OCI-M2 (cell line): ENCODE results near the gene PACS1.

Experiments used
- DNase-seq: peaks from one replicate; lab custom pipeline; 2025; ENCODE audit not compliant: unreplicated experiment; lab: John Stamatoyannopoulos, UW

Gene PACS1

DNA sequence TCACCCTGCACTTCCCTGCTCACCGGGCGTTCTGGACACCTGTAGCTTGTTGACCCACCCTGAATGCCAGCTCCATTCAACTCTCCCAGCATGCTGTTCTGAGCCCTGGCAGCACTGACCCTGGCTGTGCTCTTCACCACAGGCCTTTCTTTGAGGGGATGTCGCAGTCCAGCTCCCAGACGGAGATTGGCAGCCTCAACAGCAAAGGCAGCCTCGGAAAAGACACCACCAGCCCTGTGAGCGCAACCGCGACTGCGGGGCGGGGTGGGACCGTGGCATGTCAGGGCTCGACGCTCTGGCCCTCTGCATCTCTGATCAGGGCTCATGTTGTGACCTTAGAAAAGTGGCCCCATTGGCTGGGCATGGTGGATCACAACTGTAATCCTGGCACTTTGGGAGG is 150.9 kb downstream of the PACS1 start:
- no peak for DNase-seq

DNA sequence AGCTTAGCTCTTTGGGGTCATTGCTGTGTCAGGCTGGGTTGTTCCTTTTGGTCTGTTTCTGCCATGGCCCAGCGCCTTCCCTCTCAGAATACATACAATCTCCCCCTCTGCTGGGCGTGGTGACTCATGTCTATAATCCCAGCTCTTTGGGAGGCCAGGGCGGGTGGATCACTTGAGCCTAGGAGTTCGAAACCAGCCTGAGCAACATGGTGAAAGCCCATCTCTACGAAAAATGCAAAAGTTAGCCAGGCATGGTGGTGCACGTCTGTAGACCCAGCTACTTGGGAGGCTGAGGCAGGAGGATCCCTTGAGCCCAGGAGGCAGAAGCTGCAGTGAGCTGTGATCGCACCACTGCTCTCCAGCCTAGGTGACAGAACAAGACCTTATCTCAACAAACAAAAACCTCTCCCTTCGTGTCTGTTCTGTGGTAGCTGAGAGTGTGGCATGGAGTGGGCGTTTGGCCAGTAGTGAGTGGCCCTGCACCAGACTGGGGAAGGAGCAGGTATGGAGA is 151.7 kb downstream of the PACS1 start:
- DNase-seq: no peak

DNA sequence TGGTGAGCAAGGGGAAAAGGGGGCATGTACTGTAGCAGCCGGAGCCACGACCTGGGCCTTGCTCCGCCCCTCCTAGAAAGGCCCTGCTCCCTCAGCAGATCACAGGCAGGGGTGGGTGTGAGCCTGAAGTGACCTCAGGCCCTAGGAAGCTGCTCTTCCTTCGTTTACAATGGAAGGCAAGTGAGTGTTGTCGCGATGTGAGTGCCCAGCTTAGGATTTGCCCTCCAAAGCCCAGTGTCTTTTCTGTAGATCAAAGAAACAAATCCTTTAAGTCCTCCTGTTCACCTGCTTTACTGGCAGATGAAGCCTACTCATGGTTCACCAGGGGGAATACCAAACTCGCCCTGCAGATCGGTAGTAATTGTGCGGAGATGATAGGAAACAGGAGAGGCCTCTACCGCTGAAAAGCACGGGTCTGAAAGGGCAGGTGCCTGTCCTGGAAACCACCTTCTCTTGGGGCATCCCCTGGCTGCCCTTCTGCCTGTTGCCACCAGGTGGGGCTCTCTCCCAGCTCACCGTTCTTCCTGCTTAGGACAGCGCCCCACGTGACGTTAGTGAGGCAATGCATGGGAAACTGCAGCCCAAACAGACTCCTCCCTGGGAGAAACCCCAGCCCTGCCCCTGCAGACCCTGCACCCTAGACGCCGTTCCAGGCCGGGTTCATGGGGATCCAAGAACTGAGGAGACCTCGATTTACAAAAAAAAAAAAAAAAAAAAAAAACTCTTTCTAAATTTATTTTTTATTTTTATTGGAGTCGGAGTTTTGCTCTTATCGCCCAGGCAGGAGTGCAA is 152.5 kb downstream of the PACS1 start:
- DNase-seq: no peak

DNA sequence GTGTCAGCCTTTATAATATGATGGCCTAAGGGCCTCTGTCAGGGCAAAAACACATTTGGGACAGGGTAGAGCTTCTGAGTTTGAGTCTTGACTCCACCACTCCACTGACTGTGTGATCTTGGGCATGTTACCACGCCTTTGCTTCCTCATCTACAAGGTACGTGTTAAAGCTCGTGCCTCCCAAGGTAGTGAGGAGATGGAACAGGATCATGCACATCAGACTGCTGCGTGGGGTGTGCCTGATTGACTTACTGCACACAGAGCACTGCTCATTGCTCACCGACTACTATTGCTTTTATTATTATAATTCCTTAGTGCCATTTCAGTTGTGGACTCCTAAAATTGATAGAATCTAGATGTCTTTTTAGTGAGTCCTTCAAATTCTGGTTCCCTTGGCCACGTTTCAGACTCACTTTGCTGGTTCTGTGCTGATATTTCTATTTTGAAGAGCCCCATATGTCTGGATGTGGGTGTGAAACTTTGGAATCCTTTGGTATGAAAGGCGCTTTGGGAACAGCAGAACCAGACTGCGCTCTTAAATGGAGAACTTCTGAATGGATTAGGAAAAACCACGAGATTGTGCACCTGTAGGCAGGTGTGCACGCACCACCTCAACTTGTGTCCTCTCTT is 154.3 kb downstream of the PACS1 start:
- no peak for DNase-seq

DNA sequence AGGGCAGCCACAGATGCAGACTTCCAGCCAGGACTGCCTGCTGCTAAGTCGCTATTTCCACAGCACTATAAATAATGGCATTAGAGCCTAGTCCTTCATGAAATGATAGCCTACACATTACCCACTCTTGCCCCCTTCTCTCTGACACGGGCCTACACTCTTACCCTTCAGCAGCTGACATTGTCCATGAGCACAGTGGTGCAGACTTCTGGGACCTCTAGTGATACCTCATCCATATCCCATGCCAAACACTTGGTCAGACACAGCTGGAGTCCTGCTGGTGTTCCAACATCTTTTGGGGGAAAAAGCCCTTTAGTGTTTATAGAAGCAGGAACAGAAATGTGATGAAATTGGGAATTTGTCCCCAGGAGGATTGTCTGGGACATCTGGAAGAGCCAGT is 155.0 kb downstream of the PACS1 start:
- DNase-seq: no peak

DNA sequence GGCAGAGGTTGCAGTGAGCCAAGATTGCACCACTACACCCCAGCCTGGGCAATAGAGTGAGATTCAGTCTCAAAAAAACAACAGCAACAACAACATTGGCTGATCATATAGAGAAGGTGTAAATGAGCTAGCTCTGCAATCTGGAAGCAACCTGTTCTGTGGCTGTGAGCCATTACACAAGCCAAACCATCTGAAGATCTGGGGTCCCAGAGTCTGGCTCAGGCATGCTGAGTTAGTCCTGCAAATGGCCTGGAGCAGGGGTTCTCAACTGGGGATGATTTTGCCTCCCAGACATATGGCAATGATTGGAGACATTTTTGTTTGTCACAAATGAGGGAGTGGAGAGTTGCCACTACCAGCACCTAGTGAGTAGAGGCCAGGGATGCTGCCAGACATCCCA is 156.0 kb downstream of the PACS1 start:
- no peak for DNase-seq

DNA sequence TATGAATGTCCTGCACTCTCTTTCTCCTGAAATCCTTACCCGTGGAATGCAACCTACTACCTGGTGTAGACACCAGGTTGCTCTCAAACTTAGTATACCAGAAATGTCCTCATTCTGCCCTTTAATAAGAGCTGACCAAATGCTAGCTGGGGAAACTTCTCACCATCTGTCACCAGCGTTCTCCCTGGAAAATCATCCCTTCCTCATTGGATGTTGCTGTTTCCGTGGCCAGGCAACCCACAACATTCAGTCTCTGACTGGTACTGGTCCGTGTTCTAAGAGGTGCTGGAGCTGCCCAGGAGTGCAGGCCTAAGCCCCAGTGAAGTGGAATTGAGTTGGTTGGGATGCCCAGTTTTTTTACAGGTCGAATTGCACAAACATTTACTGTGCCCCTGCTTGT is 157.6 kb downstream of the PACS1 start:
- no peak for DNase-seq

DNA sequence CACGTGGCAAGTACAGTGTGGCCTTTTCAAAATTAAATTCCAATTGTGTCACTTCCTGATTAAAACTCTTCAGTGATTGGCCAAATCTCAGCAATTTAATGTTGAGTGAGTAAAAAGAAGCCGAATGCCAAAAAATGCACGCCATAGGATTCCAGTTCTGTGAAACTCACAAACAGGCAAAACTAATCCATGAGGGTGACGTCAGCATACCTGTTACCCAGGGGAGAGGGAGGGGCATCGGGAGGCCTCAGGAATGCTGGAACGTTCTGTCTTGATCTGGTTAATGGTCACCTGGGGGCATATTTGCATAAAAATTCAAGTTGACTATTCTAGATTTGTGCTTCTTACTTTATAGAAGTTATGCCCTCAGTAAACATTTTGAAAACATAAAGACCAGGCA is 158.4 kb downstream of the PACS1 start:
- DNase-seq: no peak

DNA sequence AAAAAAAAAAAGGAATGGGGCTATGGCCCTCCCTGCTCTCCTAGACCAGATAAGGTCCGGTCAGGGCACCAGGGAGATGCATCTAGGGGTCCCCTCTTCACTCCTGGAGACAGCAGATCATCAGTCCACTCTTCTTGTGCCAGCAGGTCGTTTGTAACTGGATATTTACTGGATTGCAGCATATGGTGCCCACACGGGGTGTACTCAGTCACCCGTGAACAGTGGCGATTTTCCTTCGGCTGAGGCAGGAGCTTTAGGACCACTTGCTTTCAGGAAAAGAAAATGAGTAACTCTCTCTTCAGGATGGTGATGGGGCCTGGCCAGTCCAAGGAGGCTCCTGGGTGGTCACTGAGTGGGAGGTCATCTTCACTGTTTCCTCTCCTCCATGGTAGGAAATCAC is 160.1 kb downstream of the PACS1 start:
- no peak for DNase-seq

DNA sequence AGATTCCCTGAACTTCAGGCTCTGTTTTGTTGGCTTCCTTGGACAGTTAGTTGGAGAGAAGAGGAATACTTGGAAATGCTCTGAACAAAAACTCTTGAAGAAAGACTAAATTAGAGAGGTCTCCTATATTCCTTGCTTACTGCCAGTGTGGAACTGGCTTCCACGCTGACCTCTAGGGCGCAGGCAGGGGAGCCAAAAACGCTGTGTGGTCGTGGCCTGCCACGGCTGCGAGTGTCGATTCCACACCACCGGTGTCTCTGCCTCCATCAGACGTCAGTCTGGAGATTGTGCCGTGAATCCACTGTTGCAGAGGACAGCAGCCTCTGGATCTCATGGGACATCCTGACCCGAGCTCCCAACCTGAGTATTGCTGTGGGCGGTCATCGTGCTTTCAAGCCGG is 160.9 kb downstream of the PACS1 start:
- no peak for DNase-seq

DNA sequence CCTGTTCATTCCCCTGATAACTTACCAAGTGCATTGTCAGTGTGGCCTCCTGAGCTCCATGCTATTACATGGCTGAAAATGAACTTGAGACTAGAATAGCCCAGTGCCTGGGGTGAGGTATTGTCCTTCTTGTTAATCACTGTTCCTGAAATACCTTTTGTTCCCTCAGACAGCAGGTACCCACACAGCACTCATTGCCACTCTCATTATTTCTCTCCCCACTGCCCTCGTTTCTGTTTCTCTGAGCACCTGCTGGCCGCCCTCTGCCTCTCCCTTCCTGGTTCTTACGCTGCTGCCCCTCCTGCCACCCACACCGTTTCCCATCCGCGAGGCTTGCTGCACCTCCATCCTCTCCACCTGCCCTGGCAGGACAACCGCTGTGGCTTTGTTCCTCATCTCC is 161.5 kb downstream of the PACS1 start:
- DNase-seq: no peak

DNA sequence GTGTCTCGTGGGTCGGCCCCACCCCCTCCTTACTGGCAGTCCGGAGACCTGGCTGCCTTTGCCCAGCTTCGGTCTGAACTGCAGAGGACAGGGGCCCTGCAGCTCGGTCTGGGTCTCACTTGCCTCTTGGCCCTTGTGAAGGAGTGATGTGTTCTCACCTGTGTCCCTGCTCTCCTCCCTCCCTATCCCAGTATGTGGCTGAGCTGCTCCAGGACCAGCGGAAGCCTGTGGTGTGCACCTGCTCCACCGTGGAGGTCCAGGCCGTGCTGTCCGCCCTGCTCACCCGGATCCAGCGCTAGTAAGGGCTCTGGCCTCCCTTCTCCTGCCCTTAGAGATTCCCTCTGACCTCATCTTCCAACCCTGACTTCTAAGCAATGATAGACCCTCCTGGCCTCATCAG is 162.7 kb downstream of the PACS1 start:
- DNase-seq: no peak

DNA sequence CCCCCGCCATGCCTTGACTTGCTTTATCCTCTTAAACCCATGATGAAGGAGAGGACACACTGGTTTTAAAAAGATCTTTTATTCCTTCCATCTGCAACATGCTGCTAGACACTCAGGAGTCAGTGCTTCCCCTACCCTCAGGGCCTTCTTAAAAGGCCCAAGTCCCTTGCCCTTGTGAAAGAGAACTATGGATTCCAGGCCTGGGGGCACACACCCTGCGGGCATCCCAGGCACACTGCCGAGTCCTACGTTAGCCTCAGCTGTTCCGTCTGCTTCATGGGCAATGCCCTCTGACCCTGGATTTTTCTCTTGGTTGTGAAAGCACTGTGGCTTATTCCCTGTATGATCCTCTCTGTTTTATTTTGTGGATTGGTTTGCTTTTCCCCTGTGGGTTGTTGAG is 163.2 kb downstream of the PACS1 start:
- DNase-seq: no peak

DNA sequence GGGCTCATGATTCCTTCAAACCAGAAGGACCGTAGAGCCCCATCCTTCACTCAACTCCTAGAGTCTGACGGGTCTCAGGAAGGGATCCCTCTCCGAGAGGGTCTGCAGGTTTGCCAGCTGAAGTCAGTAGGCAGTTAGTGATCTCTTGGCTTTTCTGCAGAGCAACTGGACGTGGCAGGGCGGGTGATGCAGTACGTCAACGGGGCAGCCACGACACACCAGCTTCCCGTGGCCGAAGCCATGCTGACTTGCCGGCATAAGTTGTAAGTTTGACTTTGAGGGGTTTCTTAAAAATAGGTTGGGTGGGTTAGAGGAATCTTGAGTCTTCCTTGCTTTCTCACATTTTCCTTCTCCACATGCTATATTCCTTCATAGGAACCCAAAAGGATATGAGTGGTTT is 165.1 kb downstream of the PACS1 start:
- no peak for DNase-seq

DNA sequence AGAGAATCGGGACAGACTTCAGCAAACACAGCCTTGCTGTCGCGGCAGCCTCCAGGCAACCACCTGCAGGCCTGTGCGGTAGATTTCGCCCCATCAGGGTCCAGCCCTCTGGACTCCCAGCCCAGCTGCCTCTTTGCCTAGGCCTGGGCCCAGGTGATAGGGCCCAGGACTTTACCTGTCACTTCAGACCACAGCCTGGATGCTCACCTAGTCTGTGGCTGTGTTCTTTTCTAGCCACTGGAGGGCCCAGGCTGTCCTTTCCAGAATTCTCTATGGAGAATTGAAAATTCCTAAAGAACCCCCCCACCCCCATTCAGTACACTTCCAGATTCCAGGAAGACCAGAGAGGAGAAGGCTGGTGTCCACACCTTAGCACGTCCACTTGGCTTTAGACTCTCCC is 167.8 kb downstream of the PACS1 start:
- DNase-seq: no peak

DNA sequence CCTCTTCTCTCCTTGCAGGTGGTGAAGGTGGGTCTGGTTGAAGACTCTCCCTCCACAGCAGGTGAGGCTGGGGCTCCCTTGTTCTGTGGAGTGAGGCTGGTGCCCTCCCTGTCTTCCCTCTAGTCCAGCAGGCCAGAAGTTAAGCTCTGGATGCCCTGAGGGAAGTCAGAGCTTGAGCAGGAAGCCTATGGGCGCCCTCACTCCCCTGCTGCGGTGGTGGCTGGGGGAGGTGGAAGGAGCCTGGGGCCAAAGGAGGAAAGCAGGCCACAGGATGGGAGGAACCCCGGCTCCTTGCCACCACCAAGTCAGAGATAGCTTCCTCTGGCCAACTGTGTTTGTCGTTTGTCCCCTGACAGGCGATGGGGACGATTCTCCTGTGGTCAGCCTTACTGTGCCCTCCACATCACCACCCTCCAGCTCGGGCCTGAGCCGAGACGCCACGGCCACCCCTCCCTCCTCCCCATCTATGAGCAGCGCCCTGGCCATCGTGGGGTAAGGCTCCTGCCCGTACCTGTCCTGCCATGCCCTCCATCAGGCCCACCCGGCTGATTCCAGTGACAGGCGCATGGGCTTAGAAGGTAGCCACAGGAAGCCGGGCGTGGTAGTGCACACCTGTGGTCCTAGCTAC is 168.8 kb downstream of the PACS1 start:
- no peak for DNase-seq

DNA sequence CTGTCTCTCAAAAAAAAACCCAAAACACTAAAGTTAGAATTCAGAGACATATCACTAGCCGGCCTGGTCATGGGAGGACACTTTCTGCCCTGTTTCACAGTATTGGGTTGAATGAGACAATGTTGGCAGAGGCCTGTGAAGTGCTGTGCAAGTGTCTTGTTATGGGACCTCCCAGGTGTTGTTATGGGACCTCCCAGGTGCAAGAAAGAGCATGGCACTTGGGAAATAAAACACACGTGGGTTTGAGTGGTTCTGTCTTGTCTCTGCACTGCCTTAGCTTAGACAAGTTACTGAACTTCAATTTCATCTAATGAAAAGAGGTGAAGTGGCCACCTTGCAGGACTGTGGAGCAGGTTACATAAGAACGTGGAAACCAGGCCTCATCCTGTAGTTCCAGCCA is 169.4 kb downstream of the PACS1 start:
- no peak for DNase-seq

DNA sequence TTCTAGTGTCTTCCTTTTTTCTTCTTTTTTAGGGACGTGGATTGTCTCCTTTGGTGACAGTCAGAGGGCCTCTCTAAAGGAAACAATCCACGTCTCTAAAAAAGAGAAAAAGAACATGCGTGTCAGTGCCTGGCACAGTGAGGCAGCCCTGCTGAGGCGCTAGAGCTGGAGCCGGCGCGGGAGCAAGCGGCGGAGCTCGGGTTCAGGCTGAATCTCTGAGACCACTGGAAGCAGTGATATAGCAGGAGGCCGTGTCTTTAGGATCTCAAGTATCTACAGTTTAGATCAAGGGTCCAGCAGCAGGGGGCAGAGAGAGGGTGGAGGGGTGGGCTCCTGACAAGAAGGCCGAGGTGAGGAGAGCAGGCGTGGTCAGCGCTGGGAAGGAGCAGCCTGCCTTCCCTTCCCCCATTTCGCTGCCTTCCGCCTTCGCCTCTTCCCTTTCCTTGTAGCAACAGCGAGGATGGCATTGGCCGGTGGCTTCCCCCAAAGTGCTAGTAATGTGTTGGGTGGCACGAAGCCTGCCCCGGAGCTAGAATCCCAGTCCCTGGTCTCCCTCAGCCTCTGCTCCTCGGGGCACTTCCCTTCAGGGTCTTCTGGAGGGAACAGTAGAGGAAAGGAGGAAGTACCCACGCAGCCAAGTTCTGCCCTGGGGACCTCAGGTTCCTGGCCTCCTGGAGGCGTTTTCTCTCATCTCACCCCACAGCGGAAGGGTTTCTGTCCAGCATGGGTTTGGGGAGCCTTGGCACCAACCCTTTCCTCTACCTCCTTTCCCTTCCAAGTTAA is 170.1 kb downstream of the PACS1 start:
- no peak for DNase-seq

DNA sequence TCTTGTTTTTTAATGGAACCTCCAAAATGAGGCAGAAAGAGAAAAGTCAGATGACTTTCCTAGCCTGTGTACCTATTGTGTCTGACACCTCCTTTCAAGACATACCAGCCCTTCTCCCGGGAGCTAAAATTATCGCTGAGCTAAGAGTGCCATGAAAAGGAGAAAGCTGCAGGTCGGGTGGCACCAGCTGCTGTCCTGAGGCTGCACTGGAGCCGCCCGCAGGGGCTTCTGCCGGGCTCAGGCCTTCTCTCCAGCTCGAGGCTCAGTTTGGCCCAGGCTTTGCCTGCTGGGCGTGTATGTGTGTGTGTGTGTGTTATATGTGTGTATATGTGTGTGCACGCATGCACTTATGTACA is 170.7 kb downstream of the PACS1 start:
- no peak for DNase-seq

DNA sequence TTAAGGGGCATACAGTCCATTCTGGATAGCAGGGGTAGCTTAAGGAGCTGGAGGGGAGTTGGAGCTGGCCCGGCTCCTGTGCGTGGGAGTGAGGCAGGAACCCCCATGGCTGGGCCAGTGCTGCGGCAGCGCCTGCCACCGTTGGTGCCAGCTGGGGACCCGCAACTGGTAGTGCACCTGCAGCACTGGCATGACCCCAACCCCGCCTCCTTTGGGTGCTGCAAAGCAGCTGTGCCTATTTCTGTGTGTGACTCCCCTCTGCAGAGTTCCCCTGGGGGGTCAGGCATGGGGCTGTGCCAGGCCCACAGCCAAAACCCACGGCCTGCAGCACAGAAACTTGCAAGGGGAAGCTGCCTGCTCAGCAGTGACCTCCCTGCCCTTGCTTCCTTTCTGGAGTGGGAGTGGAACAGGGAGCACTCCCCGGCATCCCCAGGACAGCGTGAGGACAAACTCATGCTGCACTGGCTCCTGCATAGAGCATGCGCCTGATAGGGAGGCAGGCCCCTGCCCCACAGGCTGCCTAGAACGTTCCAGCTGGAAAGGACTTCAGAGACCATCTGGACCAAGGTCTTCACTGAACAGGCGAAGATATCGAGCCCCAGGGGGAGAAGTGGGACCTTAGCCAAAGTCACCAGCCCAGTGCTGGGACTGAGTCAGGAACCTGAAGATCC is 172.2 kb downstream of the PACS1 start:
- DNase-seq: no peak
